NCI-H345 (cell line): ENCODE results near the gene TUBGCP6.
A peak's percentile ranks its signal among the peaks of the same experiment; 100 is the strongest.

Experiments used
- DNase-seq: peaks from one replicate; lab custom pipeline; 2025; lab: John Stamatoyannopoulos, UW

TUBGCP6 gene

GRCh38 chr22:50250555-50251476 is 6.0 kb upstream of the TUBGCP6 start, which contains the start of gene HDAC10:
TSS of gene HDAC10 (minus strand) at chr22:50251265. CDS start at chr22:50251032, 233 bp downstream.
- DNase-seq, result peak; percentile 64

- DNase-seq, result no peak
These were observed 5.4 kb upstream of the TUBGCP6 start for GRCh38 chr22:50250249-50250554.

- no peak for DNase-seq
These were observed 4.8 kb upstream of the TUBGCP6 start for GRCh38 chr22:50249341-50250248.

GRCh38 chr22:50248196-50249081 is 3.6 kb upstream of the TUBGCP6 start:
- DNase-seq, result no peak

- DNase-seq, result no peak
These were observed 2.9 kb upstream of the TUBGCP6 start for GRCh38 chr22:50247748-50248147.

GRCh38 chr22:50246242-50247175 is 1.7 kb upstream of the TUBGCP6 start:
- no peak for DNase-seq

- DNase-seq, result peak; percentile 15
These were observed 620 bp upstream of the TUBGCP6 start for GRCh38 chr22:50245214-50246072.

GRCh38 chr22:50243685-50244419 is 971 bp downstream of the TUBGCP6 start:
- DNase-seq, result no peak

- no peak for DNase-seq
These were observed 2.3 kb downstream of the TUBGCP6 start for GRCh38 chr22:50242406-50242949.

GRCh38 chr22:50238755-50239154 is 6.1 kb downstream of the TUBGCP6 start:
- DNase-seq, result no peak

GRCh38 chr22:50236731-50237409 is 8.0 kb downstream of the TUBGCP6 start:
- no peak for DNase-seq

GRCh38 chr22:50233223-50233622 is 11.6 kb downstream of the TUBGCP6 start:
- no peak for DNase-seq

GRCh38 chr22:50232481-50233151 is 12.2 kb downstream of the TUBGCP6 start:
- DNase-seq, result no peak

GRCh38 chr22:50229370-50229769 is 15.5 kb downstream of the TUBGCP6 start:
- no peak for DNase-seq

GRCh38 chr22:50228366-50228765 is 16.5 kb downstream of the TUBGCP6 start:
- no peak for DNase-seq

- DNase-seq, result no peak
These were observed 17.1 kb downstream of the TUBGCP6 start for GRCh38 chr22:50227579-50228215.

GRCh38 chr22:50226875-50227165 is 18.0 kb downstream of the TUBGCP6 start:
- no peak for DNase-seq
